Stimulated activated CD8-positive, alpha-beta memory T cell treated with anti-CD3 and anti-CD28 coated beads, Interleukin-12 subunit alpha, Interleukin-12 subunit beta, amount 100 ng/mL, for 24 hours (primary cell): ENCODE measurements around the gene SRSF7.
"Not testable (repeated sequence)": the region's sequence is repeated elsewhere in the genome, so short reads cannot be mapped to it uniquely, and the experiment has no call there.

Source experiments
- DNase-seq: peaks from one replicate; pipeline ENCODE4 v3.0.0-alpha.2; 2020; ENCODE audit errors: extremely low read depth

The SRSF7 gene

GRCh38 chr2:38754049-38754448, 2.9 kb upstream of the SRSF7 start:
- no peak for DNase-seq

- DNase-seq = peak; percentile 7
Observed at GRCh38 chr2:38751596-38752410, 642 bp upstream of the SRSF7 start.

GRCh38 chr2:38750011-38750890, 910 bp downstream of the SRSF7 start:
- peak; percentile 11 for DNase-seq

GRCh38 chr2:38748943-38749804, 2.0 kb downstream of the SRSF7 start:
- no peak for DNase-seq

- DNase-seq = no peak
Observed at GRCh38 chr2:38748391-38748790, 2.8 kb downstream of the SRSF7 start.

- no peak for DNase-seq
Observed at GRCh38 chr2:38747819-38748218, 3.3 kb downstream of the SRSF7 start.

- no peak for DNase-seq
Observed at GRCh38 chr2:38747007-38747424, 4.1 kb downstream of the SRSF7 start.

GRCh38 chr2:38745267-38745666, 5.9 kb downstream of the SRSF7 start:
- no peak for DNase-seq

- no peak for DNase-seq
Observed at GRCh38 chr2:38744399-38744780, 6.8 kb downstream of the SRSF7 start.

- no peak for DNase-seq
Observed at GRCh38 chr2:38743672-38744398, 7.3 kb downstream of the SRSF7 start.

- no peak for DNase-seq
Observed at GRCh38 chr2:38742797-38743559, 8.2 kb downstream of the SRSF7 start.

GRCh38 chr2:38740851-38741731, 10.1 kb downstream of the SRSF7 start:
- DNase-seq = no peak

- DNase-seq = no peak
Observed at GRCh38 chr2:38739524-38739923, 11.6 kb downstream of the SRSF7 start.

- DNase-seq = no peak
Observed at GRCh38 chr2:38737925-38738324, 13.2 kb downstream of the SRSF7 start.

GRCh38 chr2:38737000-38737698, 14.0 kb downstream of the SRSF7 start:
- not testable (repeated sequence) for DNase-seq

- no peak for DNase-seq
Observed at GRCh38 chr2:38735999-38736320, 15.2 kb downstream of the SRSF7 start.

GRCh38 chr2:38734299-38735058, 16.7 kb downstream of the SRSF7 start:
- DNase-seq = no peak

- DNase-seq = no peak
Observed at GRCh38 chr2:38733300-38733971, 17.7 kb downstream of the SRSF7 start.
